Fibroblast of skin of left biceps (primary cell): ENCODE data around the gene GNAI3.

Source experiments
- DNase-seq, 2 experiments: peaks; one replicate each; pipeline ENCODE4 v3.0.0-alpha.2; 2013; ENCODE audit warnings: low read depth in 2 of 2

Gene GNAI3

DNA sequence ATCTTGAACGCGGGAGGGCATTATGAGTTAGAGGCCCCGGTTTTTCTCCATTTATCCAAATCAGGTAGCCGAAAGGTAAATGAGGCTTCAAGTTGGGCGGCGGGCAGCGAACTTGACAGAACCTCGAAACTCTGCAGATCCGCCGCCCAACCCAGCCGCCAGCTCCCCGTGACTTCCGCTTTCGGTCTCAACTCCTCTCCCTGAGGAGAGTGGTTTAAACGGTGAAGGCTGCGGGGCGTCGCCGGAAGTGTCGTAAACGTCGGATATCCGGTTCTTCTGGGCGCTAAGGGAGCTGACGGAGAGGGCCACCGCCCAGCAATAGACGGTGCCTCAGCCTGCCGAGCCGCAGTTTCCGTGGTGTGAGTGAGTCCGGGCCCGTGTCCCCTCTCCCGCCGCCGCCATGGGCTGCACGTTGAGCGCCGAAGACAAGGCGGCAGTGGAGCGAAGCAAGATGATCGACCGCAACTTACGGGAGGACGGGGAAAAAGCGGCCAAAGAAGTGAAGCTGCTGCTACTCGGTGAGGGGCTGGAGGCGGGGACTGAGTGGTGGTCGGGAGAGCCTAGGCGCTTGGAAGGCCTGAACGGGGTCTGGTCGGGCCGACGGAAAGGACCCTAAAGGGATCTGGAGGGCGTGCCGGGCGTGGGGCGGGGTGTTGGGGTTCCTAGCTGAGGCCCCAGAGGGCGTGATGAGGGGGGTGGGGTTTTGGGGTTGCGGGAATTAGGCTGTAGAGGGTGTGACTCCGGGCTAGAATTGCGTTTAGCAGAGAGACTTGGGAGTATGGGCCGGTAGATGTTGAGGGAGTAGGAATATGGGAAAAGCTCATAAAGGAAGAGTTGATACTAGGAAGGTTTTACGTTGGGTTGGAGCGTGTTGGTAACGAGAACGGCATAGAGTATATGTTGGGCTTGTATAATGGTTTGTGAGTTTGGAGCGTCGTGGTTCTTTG lies at the start of gene GNAI3:
TSS of gene GNAI3 (plus strand) at position 295 of the 947 bp plus-strand sequence. CDS start at position 401, 106 bp downstream.
- DNase-seq, result peak; percentile 80 to 82

DNA sequence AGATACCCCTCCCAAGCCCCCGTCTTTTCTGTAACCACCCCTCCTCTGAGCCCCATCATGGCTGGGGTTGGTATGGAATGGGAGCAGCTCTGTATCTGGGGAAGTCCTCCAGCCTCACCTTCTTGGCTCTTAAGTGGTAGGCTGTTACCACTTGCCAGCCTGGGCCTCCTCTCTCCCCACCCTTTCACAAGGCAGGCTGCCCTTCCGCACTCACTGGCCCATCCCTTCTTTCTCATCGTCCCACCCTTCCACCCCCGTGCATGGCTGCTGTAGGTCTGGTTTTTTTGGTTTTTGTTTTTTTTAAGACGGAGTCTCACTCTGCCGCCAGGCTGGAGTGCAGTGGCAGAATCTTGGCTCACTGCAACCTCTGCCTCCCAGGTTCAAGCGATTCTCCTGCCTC lies 49.3 kb upstream of the GNAI3 start:
- no peak for DNase-seq

DNA sequence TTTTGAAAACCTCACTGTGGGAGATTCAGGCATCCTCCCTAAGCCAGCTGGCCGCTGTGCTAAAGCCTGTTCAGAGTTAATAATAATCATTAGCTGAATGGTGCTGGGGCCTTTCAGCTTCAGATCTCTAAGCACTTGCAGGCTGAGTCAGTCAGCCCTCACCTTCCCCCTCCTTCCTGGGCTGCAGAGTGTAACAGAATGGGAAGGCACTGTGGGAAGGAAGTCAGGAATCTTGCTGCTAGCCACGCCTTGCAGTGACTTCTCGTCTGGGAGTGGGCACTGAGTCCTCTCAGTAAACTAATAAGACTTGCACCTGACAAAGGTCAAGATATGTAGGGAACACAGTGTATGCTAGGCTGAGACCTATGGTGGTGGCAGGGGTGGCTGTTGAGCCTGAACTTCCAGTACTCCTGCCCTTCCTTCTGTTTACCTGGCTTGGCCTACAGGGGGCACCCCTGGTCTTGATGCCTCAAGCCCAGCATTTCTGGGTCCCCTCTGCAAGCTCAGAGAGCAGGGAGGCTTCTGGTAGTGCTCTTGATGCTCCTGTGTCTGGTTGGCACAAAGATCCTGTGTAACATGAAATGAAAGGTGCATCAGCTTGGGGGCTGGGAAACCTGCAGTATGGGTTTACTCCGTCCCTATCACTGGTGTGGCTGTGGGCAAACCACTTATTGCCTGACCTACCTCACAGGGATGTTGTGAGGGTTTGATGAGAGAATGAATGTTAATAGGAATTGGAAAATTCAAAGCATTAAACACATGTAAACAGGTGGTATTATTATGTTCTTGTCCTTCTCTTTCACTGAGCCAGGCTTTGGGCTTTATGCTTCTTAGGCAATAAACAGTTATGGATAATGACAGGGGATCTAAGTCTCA lies 48.5 kb upstream of the GNAI3 start:
- DNase-seq, result no peak

DNA sequence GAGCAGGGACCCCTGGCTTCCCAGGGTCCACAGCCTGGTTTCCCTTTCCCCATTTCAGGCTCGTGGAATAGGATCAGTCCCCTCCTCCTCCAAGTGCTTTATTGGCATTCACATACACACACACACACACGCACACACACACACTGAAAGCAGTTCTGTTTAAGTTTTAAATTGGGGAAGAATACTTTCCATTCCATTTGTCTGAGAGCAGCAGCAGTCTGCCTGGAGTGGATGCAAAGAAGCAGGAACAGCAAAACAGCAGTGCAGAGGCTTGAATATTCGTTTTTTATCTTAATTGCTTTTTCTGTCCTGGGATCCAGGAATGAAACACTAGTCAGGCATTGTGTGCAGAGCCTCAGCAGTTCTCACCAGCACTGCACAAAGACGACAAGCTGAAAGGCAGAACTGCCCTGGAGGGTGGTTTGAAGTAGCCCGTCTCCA lies 47.5 kb upstream of the GNAI3 start:
- DNase-seq, result peak; percentile 47 to 48

DNA sequence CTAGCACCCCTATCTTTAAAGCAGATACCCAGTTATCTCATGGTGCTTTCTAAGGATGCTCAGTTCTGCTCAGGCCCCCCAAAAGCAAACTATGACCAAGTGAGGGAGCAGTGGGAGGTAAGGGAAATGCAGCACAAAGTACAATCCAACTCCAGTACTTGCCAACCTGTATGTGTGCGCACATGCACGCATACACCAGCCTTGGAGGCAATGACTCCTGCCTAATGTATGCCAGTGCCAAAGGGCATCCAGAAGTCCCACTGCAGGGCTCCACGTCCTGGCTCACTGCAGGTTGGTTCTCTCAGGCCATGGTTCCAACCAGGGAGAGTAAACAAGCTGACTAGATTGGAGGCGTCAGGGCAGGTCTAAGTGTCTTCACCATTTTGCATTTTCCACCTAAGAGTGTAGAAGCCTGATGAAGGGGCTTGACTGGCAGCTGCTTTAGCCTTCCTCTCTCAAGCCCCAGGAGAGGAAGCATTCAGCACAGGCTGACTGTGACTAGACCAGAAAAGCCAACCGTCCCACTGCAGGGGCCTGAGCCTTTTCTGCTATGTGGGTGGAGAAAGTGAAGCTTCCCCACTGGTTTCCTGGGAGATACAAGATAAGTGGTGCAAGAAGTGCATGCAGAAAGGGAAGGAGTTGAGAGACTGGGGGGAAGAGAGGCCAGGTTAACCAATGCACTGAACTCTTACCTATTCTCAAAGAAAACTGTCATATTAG lies 46.6 kb upstream of the GNAI3 start:
- DNase-seq, result no peak

GRCh38 chr1:109502364-109502851 lies 46.0 kb upstream of the GNAI3 start:
- DNase-seq, result no peak

- DNase-seq, result no peak
These were observed 44.5 kb upstream of the GNAI3 start for GRCh38 chr1:109503935-109504334.

- no peak for DNase-seq
These were observed 43.4 kb upstream of the GNAI3 start for GRCh38 chr1:109504974-109505373.

DNA sequence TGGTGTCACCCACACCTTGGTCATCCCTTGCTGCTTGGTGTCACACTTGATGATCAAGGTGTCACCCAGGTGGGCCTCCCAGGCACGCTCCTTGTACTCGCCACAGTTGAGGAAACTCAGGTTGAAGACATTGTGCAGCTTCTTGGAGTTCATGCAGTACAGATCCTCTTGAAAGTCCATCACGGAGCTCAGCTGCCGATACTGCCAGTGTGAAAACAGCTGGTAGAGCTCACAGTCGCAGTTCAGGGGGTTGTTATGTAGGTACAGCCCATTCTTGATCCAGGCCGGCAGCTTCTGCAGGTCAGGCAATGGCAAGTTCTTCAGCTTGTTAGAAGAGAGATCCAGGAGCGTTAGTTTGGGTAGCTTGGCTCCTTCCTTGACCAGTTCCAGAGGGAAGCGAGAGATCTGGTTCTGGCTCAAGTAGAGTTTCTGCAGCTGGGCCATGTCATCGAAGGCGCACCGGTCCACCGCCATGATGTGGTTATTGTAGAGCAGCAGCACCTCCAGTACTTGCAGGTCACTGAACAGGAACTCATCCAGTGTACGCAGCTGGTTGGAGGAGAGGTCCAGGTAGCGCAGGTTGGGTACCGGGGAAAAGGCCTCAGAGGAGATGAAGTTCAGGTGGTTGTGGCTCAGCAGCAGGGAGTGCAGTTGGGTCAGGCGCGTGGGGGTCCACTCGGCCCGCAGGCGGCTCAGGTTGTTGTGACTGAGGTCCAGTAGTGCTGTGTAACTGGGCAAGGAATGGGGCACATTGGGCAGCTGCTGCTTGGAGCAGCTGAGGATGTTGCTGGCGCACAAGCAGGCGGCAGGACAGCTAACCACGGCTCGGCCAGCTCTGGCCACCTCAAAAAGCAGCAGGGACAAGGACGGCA lies 40.2 kb upstream of the GNAI3 start:
- no peak for DNase-seq

- DNase-seq, result no peak
These were observed 39.6 kb upstream of the GNAI3 start for GRCh38 chr1:109508873-109509175.

DNA sequence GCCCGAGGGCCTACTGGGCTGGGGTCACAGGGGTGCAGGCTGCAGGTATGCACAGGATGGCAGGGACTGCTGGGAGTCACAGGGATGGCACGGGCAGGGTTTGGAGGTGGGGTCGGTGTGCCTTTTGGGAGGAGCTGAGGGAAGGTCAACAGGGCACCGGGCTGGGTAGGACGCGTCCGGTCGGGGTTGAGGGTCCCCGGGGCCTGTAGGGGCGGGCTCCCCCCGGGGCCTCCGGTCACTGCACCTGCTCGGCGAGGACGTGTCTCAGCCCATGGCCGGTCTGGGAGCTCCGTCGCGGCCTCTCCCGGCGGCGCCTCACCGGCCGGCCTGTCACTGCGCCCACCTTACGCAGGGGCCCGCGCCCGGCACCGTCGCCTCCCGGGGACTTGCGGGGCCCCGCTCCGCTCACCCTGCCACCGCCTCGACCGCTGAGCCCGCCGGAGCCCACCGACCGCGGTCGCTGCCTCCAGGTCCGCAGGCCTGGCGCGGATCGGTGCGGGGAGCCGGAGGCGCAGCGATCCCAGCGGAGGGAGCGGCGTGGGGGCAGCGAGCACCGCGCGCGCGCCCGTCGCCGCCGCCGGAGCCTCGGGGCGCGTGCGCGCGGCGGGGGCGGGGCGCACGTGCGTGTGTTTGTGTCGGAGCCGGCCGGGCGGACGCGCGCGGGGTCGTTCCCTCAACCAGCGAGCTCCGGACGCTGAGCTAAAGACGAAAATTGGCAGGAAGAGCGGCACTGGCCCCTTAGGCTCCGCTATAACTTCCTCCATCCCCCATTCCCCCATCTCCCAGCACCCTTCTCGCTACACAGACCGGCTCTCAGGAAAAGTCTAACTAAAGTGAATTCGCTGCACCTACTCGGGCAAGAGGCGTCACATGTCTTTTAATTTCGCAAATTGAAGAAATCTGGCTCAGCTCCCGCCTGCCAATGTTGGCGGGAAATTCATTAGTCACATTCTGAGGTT lies 39.0 kb upstream of the GNAI3 start, which contains the start of gene AMIGO1:
TSS of gene AMIGO1 (minus strand) at position 552 of the 959 bp plus-strand sequence. CDS start 815 bp downstream, outside the sequence.
- no peak for DNase-seq

- no peak for DNase-seq
These were observed 35.2 kb upstream of the GNAI3 start for GRCh38 chr1:109513110-109513710.

GRCh38 chr1:109514846-109515245 lies 33.6 kb upstream of the GNAI3 start:
- no peak for DNase-seq

GRCh38 chr1:109516872-109517271 lies 31.5 kb upstream of the GNAI3 start:
- DNase-seq, result no peak

DNA sequence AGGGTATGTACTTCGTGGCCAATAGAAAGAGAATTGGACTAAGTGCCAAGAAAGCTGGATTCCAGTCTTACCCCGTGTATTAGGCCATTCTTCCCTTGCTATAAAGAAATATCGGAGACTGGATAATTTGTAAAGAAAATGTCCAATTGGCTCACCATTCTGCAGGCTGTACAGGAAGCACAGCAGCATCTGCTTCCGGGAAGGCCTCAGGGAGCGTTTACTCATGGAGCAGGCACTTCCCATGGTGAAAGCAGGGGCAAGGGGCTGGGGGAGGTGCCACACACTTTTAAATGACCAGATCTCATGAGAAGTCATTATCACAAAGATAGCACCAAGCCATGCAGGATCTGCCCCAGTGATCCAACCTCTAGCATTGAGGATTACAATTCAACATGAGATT lies 31.1 kb upstream of the GNAI3 start:
- DNase-seq, result no peak

DNA sequence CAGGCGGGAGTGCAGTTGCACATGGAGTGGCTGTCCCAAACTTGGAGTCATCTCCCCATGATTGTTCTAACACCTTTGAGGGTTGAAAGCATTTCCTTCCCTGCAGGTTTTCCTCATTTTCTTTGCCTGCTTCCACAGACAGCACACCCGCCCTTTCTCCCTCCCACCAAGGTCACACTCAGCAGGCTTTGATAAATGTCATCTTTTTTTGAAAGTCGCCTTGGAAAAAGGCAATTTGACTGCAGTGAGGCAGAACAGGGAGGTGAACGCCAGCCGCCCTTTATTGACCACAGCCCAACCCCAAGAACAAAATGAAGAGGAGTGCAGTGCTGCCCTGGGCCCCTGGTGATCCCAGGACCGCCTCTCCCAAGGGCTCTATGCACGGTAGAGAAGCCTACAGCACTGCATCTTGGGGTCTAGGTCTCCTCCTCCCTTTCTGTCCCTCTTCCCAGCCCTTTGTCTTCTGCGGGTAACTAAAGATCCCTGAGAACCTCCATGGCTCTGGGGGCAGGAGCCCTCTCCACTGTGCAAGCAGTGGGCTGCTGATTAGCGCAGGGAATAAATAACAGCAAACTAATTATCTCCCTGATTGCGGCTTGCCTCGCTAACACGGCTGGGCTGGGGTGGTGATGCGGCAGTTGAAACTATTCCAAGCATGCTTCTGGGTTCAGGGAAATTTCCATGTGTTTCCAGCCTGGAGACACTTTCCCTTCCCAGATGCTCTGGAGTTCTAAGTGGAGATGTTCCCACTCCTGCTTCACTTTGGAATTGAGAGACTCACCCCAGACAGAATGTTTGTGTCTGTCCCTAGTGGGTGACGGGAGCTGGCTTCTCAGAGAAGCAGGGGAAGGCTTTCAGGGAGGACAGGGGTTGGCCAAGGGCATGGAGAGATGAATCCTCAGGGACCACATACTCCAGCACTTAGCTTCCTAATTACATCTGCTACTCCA lies 27.1 kb upstream of the GNAI3 start:
- no peak for DNase-seq

GRCh38 chr1:109522026-109522425 lies 26.4 kb upstream of the GNAI3 start:
- no peak for DNase-seq

DNA sequence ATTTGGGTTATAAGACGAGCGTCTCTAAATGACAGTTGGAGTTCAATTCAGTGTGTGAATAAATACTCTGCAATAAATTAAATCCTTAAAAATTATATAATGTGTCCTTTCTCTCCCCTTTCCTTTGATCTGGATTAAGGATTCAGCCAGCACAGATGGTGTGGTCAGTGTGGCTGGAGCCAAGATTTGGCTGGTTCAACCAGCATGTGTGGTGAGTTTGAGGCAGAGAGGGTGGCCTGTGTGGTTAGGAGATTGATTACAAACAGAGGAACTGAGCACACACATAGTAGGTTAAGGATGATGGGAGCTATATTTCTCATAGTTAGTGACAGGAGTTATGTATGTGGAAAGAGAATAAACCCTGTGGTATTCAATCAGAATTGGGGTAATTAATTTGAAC lies 24.7 kb upstream of the GNAI3 start:
- DNase-seq, result no peak
